SK-N-SH (cell line): ENCODE data around the gene SLN. TPM values are rescaled to one million over a fixed set of nuclear protein-coding genes. Genes with fewer than 3 reads are reported as not detected.

ENCODE experiments used
- CTCF ChIA-PET: fragments of 300-600, 350-600 bp; formaldehyde crosslinking; extraction: SDS; loops from one replicate; lab custom pipeline; 2021; lab: Yijun Ruan, JAX
- POLR2A ChIA-PET: fragments of 350-600 bp; sonication (Branson Sonifier 250); formaldehyde crosslinking; extraction: SDS; loops from one replicate; lab custom pipeline; 2020; ENCODE audit warnings: antibody characterized with exemption, inconsistent platforms; lab: Yijun Ruan, JAX
- DNase-seq: peaks from one replicate; pipeline ENCODE4 v3.0.0; 2012
- H2AFZ ChIP-seq: fragments of 200-600 bp; sonication (generic); 2 replicates; pipeline ENCODE4 v1.8.1; 2016; ENCODE audit warnings: antibody characterized with exemption, mild to moderate bottlenecking, low read depth
- H3F3A ChIP-seq: fragments of 200-600 bp; sonication (generic); replicated peaks from 2 replicates; pipeline ENCODE3; 2016; ENCODE audit warnings: antibody characterized with exemption, mild to moderate bottlenecking; ENCODE audit not compliant: insufficient read depth
- H3K27ac ChIP-seq, 2 experiments: fragments of 200-500 bp in 1 of 2; fragments of 200-600 bp in 1 of 2; sonication (Bioruptor generic) in 1 of 2; sonication (generic), shearing (Covaris generic) in 1 of 2; 2 replicates each; pipeline versions ENCODE4 v1.5.1 to v1.6.1; 2014 to 2016; ENCODE audit warnings: low read depth in 2 of 2, inconsistent platforms in 1 of 2, low read length in 1 of 2, mild to moderate bottlenecking in 1 of 2, mixed read lengths in 1 of 2
- H3K27me3 ChIP-seq: fragments of 200-600 bp; sonication (generic), shearing (Covaris generic); 2 replicates; pipeline ENCODE4 v1.6.1; 2016; ENCODE audit warnings: mixed run types; ENCODE audit not compliant: insufficient read depth
- H3K36me3 ChIP-seq, 2 experiments: fragments of 200-500 bp in 1 of 2; fragments of 200-600 bp in 1 of 2; sonication (Bioruptor generic) in 1 of 2; sonication (generic) in 1 of 2; replicated peaks in 1 of 2; 2 replicates each; pipeline versions ENCODE3 to v1.5.1; 2014 to 2016; ENCODE audit warnings: low read length in 1 of 2, mild to moderate bottlenecking in 1 of 2; ENCODE audit not compliant: insufficient read depth in 2 of 2, control insufficient read depth in 1 of 2
- H3K4me1 ChIP-seq, 2 experiments: fragments of 200-500 bp in 1 of 2; fragments of 200-600 bp in 1 of 2; sonication (Bioruptor generic) in 1 of 2; sonication (generic), shearing (Covaris generic) in 1 of 2; 2 replicates each; pipeline versions ENCODE4 v1.5.1 to v1.6.1; 2014 to 2016; ENCODE audit warnings: low read depth in 1 of 2, low read length in 1 of 2, mixed run types in 1 of 2; ENCODE audit not compliant: insufficient read depth in 2 of 2, control insufficient read depth in 1 of 2
- H3K4me2 ChIP-seq: fragments of 200-600 bp; sonication (generic), shearing (Covaris generic); 2 replicates; pipeline ENCODE4 v1.6.1; 2017; ENCODE audit warnings: mixed run types
- H3K4me3 ChIP-seq, 2 experiments: fragments of 200-500 bp in 1 of 2; fragments of 200-600 bp in 1 of 2; sonication (Bioruptor generic) in 1 of 2; sonication (generic), shearing (Covaris generic) in 1 of 2; 2 replicates each; pipeline versions ENCODE4 v1.5.1 to v1.8.1; 2014 to 2016; ENCODE audit warnings: low read depth in 2 of 2, inconsistent platforms in 1 of 2, low read length in 1 of 2, mild to moderate bottlenecking in 1 of 2, mixed read lengths in 1 of 2, moderate library complexity in 1 of 2
- H3K79me2 ChIP-seq: fragments of 200-600 bp; sonication (generic); 2 replicates; pipeline ENCODE4 v1.8.1; 2017; ENCODE audit warnings: mild to moderate bottlenecking; ENCODE audit not compliant: insufficient read depth
- H3K9ac ChIP-seq: fragments of 200-600 bp; sonication (generic); 2 replicates; pipeline ENCODE4 v1.6.1; 2017; ENCODE audit warnings: mixed run types
- H3K9me2 ChIP-seq: fragments of 200-600 bp; sonication (generic); 2 replicates; pipeline ENCODE4 v1.6.1; 2017; ENCODE audit warnings: mixed run types
- H3K9me3 ChIP-seq: fragments of 200-600 bp; sonication (generic); 2 replicates; pipeline ENCODE4 v1.6.1; 2017; ENCODE audit warnings: mixed run types, mild to moderate bottlenecking, moderate library complexity
- H4K20me1 ChIP-seq: fragments of 200-600 bp; sonication (generic); 2 replicates; pipeline ENCODE4 v1.6.1; 2017; ENCODE audit warnings: mild to moderate bottlenecking, mixed run types; ENCODE audit not compliant: insufficient read depth
- CHD2 ChIP-seq: fragments of 150-350 bp; IDR thresholded peaks from 2 replicates; pipeline ENCODE4 v1.6.1; 2018; ENCODE audit warnings: low read length; ENCODE audit not compliant: partially characterized antibody
- FOXJ3 ChIP-seq: sonication (generic); formaldehyde crosslinking; IDR thresholded peaks from 2 replicates; pipeline ENCODE4 v1.5.1; 2020; ENCODE audit warnings: mild to moderate bottlenecking, missing genetic modification reagents
- FOXM1 ChIP-seq: IDR thresholded peaks from 2 replicates; pipeline ENCODE4 v1.4.0; 2012; ENCODE audit warnings: low read depth, mild to moderate bottlenecking
- IRF3 ChIP-seq: fragments of 150-350 bp; IDR thresholded peaks from 2 replicates; pipeline ENCODE4 v1.6.1; 2016; ENCODE audit warnings: mild to moderate bottlenecking, low read depth, low read length
- MXI1 ChIP-seq: IDR thresholded peaks from 2 replicates; pipeline ENCODE4 v1.6.1; 2012; ENCODE audit warnings: mild to moderate bottlenecking, low read depth, low read length, improper control_type of control experiment
- NFIC ChIP-seq: IDR thresholded peaks from 2 replicates; pipeline ENCODE4 v1.4.0; 2012; ENCODE audit warnings: borderline replicate concordance
- NRF1 ChIP-seq: IDR thresholded peaks from 2 replicates; pipeline ENCODE4 v1.6.1; 2012; ENCODE audit warnings: low read depth, mild to moderate bottlenecking, low read length
- PBX3 ChIP-seq: IDR thresholded peaks from 2 replicates; pipeline ENCODE4; 2012
- POLR2AphosphoS5 ChIP-seq: IDR thresholded peaks from 2 replicates; pipeline ENCODE4 v1.6.1; 2012; ENCODE audit warnings: low read depth, low read length
- RCOR1 ChIP-seq: fragments of 150-350 bp; IDR thresholded peaks from 2 replicates; pipeline ENCODE4 v1.6.1; 2017; ENCODE audit warnings: antibody characterized with exemption, low read length
- RXRA ChIP-seq: IDR thresholded peaks from 2 replicates; pipeline ENCODE4 v1.4.0; 2012; ENCODE audit warnings: low read depth, mild to moderate bottlenecking, borderline replicate concordance
- SIN3A ChIP-seq: IDR thresholded peaks from 2 replicates; pipeline ENCODE4 v1.6.1; 2012; ENCODE audit warnings: low read depth, mild to moderate bottlenecking, low read length, moderate library complexity, borderline replicate concordance
- TAF1 ChIP-seq: IDR thresholded peaks from 2 replicates; pipeline ENCODE4 v1.6.1; 2012; ENCODE audit warnings: low read depth, mild to moderate bottlenecking, low read length, moderate library complexity, borderline replicate concordance
- YY1 ChIP-seq: IDR thresholded peaks from 2 replicates; pipeline ENCODE4 v1.4.0; 2012; ENCODE audit warnings: low read depth, mild to moderate bottlenecking
- WGBS: methylation state at CpG from one replicate; pipeline ENCODE4 v1.1.6; 2017; ENCODE audit warnings: low lambda C conversion rate; 5-methylcytosine and 5-hydroxymethylcytosine counted together
- polyA plus RNA-seq, 3 experiments: library from polyadenylated mRNA; depleted of rRNA; stranded (reverse); fragments of >200 nt; gene quantifications; 2 replicates each; pipeline ENCODE4 v1.2.3, GENCODE V29; 2012
- TF ChIP-seq, protein P1 (sequence below): fragments of 150-350 bp; IDR thresholded peaks from 2 replicates; pipeline ENCODE4 v1.6.1; 2017; ENCODE audit warnings: antibody characterized with exemption, low read length, low read depth, borderline replicate concordance
- TF ChIP-seq, protein P2 (sequence below): IDR thresholded peaks from 2 replicates; pipeline ENCODE4 v1.4.0; 2012; ENCODE audit warnings: low read depth, borderline replicate concordance
- TF ChIP-seq, protein P3 (sequence below): IDR thresholded peaks from 2 replicates; pipeline ENCODE4 v1.4.0; 2012; ENCODE audit warnings: low read depth, borderline replicate concordance

SLN gene
- polyA plus RNA-seq, 1 of the 3 experiments (the other 2 are of a cell fraction): not detected

DNA sequence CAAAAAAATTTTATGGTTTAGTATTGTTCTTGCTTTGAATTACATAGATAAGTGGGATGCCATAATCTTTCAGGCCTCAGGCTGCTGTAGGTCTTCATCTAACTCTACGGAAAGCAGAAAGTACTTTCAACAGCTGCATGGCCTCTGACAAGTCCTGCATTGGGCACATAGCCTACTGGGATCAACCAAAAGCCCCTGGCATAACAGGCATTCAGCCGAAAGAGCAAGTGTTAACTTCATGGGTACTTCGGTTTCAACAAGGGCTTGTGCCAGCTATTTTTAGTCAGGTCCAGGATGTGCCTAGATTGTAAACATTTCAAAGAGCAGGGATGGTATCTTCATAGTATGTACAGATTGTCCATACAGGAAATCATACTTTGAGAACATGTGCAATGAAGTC lies 3.1 kb downstream of the SLN start:
- Histone ChIP-seq H3K9ac (no peak overlapping the region), H3K27ac (no peak overlapping the region), H3F3A (peaks cover 4% of the 10 kb centered on the region), H3K9me2 (no peaks in the 10 kb centered on the region), H3K4me3 (no peak overlapping the region), H3K27me3 (no peaks in the 10 kb centered on the region), H3K4me2 (no peak overlapping the region)
- 62% methylated on average over 3 of the region's 3 CpGs for WGBS
- POLR2A ChIA-PET: no interaction called here
- no peak for DNase-seq
- no peak for TF ChIP-seq NFIC
- TF ChIP-seq, all 33 proteins: peak for 0
- 0 out of 4 replicates have a peak, but pooled peaks cover 0 to 3% of the 10 kb centered on the region in 2 experiments for H3K4me1 ChIP-seq
- no peak overlapping the region for H2AFZ ChIP-seq
- H3K36me3 ChIP-seq: no peaks in the 10 kb centered on the region
- H3K9me3 ChIP-seq: no peaks in the 10 kb centered on the region
- CTCF ChIA-PET: interaction anchor here (1.3 kb wide), 1 partner anchor 33 kb away, joined by 3 read pairs; no protein-coding TSS in a partner anchor
- no peaks in the 10 kb centered on the region for H3K79me2 ChIP-seq
- H4K20me1 ChIP-seq: no peaks in the 10 kb centered on the region

DNA sequence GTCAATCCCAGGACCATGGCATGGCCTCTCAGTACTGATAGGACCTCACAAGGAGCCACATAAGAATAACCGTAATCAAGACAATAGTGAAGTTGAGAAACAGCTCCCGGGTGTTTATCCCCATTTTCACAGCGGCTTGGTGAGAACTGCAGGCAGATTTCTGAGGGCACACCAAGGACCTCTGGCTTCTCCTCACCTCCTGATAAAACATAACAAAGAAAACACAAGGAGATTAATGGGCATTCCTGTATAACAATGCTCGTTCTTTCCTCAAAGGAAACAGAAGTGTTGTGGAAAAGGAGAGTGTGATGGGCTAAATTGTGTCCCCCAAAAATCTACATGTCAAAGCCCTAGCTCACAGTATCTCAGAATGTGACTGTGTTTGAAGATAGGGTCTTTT lies 4.0 kb downstream of the SLN start:
- H3K9me3 ChIP-seq: no peaks in the 10 kb centered on the region
- H3F3A ChIP-seq: peaks cover 4% of the 10 kb centered on the region
- H3K9me2 ChIP-seq: no peaks in the 10 kb centered on the region
- no peaks in the 10 kb centered on the region for H3K27me3 ChIP-seq
- H3K4me3 ChIP-seq: no peak overlapping the region
- TF ChIP-seq, protein P1, sequence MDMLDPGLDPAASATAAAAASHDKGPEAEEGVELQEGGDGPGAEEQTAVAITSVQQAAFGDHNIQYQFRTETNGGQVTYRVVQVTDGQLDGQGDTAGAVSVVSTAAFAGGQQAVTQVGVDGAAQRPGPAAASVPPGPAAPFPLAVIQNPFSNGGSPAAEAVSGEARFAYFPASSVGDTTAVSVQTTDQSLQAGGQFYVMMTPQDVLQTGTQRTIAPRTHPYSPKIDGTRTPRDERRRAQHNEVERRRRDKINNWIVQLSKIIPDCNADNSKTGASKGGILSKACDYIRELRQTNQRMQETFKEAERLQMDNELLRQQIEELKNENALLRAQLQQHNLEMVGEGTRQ: no peak
- TF ChIP-seq YY1: no peak
- no peak for TF ChIP-seq FOXM1
- no peak for TF ChIP-seq NRF1
- TF ChIP-seq, protein P2, sequence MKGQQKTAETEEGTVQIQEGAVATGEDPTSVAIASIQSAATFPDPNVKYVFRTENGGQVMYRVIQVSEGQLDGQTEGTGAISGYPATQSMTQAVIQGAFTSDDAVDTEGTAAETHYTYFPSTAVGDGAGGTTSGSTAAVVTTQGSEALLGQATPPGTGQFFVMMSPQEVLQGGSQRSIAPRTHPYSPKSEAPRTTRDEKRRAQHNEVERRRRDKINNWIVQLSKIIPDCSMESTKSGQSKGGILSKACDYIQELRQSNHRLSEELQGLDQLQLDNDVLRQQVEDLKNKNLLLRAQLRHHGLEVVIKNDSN: no peak
- TF ChIP-seq IRF3: no peak
- no peak for TF ChIP-seq CHD2
- no peak for TF ChIP-seq FOXJ3 (CRISPR knock-in tag)
- TF ChIP-seq, protein P3, sequence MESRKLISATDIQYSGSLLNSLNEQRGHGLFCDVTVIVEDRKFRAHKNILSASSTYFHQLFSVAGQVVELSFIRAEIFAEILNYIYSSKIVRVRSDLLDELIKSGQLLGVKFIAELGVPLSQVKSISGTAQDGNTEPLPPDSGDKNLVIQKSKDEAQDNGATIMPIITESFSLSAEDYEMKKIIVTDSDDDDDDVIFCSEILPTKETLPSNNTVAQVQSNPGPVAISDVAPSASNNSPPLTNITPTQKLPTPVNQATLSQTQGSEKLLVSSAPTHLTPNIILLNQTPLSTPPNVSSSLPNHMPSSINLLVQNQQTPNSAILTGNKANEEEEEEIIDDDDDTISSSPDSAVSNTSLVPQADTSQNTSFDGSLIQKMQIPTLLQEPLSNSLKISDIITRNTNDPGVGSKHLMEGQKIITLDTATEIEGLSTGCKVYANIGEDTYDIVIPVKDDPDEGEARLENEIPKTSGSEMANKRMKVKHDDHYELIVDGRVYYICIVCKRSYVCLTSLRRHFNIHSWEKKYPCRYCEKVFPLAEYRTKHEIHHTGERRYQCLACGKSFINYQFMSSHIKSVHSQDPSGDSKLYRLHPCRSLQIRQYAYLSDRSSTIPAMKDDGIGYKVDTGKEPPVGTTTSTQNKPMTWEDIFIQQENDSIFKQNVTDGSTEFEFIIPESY: no peak
- TF ChIP-seq TAF1: no peak
- TF ChIP-seq RXRA: no peak
- no peak for TF ChIP-seq MXI1
- TF ChIP-seq SIN3A: no peak
- no peak for TF ChIP-seq POLR2AphosphoS5
- no peak for TF ChIP-seq PBX3
- TF ChIP-seq RCOR1: no peak
- no peak overlapping the region for H3K4me2 ChIP-seq
- H3K36me3 ChIP-seq: no peaks in the 10 kb centered on the region
- 57% methylated on average over 4 of the region's 4 CpGs for WGBS
- no peak overlapping the region for H3K9ac ChIP-seq
- no peaks in the 10 kb centered on the region for H3K79me2 ChIP-seq
- DNase-seq: no peak
- H3K4me1 ChIP-seq: 0 out of 4 replicates have a peak, but pooled peaks cover 0 to 3% of the 10 kb centered on the region in 2 experiments
- H4K20me1 ChIP-seq: no peaks in the 10 kb centered on the region
- POLR2A ChIA-PET: no interaction called here
- CTCF ChIA-PET: interaction anchor here (1.1 kb wide), 1 partner anchor 13 kb away, joined by 3 read pairs; no protein-coding TSS in a partner anchor
- H2AFZ ChIP-seq: no peak overlapping the region
- H3K27ac ChIP-seq: no peak overlapping the region
